ENCODE results near the gene SRPX2.

The SRPX2 gene, protein sequence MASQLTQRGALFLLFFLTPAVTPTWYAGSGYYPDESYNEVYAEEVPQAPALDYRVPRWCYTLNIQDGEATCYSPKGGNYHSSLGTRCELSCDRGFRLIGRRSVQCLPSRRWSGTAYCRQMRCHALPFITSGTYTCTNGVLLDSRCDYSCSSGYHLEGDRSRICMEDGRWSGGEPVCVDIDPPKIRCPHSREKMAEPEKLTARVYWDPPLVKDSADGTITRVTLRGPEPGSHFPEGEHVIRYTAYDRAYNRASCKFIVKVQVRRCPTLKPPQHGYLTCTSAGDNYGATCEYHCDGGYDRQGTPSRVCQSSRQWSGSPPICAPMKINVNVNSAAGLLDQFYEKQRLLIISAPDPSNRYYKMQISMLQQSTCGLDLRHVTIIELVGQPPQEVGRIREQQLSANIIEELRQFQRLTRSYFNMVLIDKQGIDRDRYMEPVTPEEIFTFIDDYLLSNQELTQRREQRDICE

DNA sequence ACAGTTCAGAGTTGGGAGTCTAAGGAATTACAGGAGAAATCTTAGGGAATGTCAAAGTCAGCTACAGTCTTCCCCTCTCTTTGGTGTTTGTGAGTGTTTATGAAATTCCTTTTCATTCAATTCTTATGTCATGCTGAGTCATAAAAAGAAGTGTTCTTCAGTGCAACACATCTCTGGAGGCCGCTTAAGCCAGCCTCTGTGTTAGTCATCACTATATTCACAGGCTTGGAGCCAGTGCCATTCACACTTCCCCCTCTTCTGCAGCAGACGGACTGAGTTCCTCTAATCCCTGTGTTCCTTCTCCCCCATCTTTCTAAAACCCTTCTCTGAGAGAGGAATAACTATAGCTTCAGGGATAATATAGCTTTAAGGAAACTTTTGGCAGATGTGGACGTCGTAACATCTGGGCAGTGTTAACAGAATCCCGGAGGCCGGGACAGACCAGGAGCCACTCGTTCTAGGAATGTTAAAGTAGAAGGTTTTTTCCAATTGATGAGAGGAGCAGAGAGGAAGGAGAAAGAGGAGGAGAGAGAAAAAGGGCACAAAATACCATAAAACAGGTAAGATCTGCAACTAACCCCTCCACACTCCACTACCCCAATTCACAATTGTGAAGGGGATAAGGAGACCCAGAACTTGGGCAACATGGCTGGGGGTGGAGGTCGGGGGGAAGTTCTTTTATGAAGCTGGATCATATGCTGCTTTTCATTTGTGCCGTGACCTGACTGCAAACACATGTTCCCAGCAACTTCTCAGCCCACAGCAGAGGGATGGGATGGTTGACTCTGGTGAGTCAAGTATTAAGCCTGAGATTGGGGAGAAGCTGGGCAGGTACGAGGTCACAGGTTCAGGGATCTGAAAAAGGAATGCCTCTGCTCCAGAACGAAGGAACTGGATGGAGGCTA, at the start of gene SRPX2:
TSS of gene SRPX2 (plus strand) at position 244 of the 905 bp plus-strand sequence. CDS start 2,124 bp downstream, outside the sequence.
- FAIRE-seq: no peak

GRCh38 chrX:100596601-100597000, 47.4 kb upstream of the SRPX2 start:
- no peak for FAIRE-seq

DNA sequence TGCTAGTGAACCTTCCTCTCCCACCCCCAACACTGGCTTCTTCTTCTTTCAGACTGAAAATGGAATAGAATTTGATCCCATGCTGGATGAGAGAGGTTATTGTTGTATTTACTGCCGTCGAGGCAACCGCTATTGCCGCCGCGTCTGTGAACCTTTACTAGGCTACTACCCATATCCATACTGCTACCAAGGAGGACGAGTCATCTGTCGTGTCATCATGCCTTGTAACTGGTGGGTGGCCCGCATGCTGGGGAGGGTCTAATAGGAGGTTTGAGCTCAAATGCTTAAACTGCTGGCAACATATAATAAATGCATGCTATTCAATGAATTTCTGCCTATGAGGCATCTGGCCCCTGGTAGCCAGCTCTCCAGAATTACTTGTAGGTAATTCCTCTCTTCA, 44.5 kb upstream of the SRPX2 start:
- FAIRE-seq: no peak

DNA sequence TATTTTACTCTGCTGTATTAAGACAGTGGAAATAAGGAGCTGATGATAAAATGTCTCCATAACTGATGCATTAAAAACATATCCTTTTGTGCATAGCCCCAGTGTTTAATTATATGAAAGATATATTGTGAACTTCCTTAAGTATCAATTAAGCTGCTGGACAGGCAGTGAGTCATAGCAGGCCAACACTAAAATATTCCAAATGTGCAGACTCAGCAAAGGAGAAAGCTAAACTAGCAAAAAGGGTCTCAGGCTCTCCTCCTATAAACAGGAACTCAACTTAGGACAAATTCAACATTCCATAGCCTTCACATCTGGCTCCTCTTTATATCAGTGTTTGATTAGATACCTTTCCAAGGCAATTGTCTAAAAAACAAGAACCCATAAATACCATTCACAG, 43.7 kb upstream of the SRPX2 start:
- no peak for FAIRE-seq

- no peak for FAIRE-seq
Observed at GRCh38 chrX:100600758-100601157, 43.2 kb upstream of the SRPX2 start.

GRCh38 chrX:100606753-100607152, 37.2 kb upstream of the SRPX2 start:
- no peak for FAIRE-seq

GRCh38 chrX:100609591-100609990, 34.4 kb upstream of the SRPX2 start:
- FAIRE-seq: no peak

- no peak for FAIRE-seq
Observed at GRCh38 chrX:100611951-100612350, 32.0 kb upstream of the SRPX2 start.

- no peak for FAIRE-seq
Observed at GRCh38 chrX:100615005-100615404, 29.0 kb upstream of the SRPX2 start.

DNA sequence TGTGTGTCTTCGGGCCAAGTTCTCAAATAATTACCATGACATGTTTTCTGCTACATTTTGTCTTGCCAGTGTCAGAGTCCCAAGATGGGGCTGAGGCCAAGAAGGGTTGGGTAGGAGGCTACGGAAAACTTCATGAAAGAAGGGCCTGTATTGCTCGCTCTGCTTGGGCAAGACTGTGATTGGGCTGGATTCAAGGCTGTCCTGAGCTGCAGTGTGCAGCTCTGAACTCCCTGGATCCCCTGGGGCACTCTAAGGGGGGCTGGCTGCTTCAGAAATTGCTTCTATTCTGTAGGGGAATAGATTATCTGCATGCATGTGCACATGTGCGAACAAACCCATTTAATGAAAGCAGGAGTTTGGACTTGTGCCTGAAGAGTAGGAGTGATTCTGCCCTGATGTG, 21.0 kb upstream of the SRPX2 start:
- FAIRE-seq: no peak

DNA sequence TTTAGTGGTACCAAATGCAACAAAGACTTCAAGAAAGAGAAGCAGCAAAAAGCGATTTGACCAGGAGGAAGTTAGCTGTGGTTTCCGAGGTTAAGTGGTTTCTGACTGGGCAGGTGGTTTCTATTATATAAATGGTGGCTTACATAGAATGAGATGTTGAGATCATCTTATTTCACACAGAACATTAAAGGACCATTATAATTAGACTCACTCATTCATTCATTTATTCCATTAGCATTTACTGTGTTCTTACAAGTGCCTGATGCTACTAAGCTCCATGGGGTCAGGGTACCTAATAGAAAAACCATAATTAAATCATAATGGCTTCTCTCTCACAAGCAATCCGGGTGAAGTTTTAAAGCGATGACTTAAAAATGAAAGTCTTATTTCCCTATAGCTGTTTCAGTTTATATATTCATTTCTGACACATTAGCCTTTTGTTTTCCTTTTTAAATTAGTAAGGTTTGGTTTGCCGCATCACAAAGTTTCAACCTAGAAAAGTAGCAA, 18.0 kb upstream of the SRPX2 start:
- FAIRE-seq: no peak

DNA sequence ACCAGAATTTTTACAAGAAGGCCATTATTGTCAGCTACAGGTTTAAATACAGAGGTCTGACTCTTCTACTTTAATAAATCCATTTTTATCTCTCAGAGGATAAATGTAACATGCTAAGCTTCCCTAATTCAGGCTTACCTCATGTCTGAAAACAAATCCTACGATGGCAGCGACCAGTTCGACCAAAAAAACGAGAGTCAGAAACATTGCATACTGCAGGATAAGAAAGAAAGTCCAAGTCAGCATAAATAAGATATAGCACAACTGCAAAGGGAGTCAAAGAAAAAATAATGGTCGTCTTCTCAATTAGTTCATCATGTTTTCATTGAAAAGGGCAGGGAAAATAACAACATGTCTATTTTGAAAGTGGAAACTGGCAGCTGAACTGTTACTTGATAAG, 9.0 kb upstream of the SRPX2 start:
- no peak for FAIRE-seq

- no peak for FAIRE-seq
Observed at GRCh38 chrX:100635989-100636320, 8.0 kb upstream of the SRPX2 start.

DNA sequence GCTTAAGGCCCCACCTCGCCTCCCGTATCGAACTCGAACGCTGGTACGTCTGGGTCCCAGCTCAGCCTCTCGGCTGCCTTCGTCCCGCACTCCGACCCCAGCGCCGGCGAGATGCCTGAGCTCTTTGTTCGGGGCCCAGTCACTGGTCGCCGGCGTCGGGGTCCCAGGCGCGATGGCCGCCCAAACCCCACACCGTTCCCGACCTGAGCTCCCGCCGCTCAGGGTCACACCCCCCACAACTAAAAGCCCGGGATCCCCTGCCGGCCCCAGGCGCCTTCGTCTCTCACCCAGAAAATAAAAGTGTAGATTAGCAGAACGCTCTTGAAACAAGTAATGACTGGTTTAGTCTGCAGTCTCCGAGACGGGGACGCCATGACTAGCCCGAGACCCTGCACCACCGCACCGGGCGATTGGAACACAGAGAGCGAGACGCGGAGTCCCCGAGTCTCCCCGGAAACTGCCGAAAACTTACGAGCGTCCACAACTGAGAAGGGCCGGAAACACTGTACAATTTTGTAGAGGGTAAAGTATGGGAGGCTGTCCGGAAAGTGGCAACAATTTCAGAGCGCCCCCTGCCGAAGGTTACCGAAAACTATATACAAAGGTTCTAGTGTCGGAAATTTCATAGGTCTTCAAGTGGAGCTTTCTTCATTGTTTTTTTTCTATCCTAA, 7.5 kb upstream of the SRPX2 start, which contains the start of gene TSPAN6:
TSS of gene TSPAN6 (minus strand) at position 486 of the 671 bp plus-strand sequence. CDS start at position 374, 112 bp downstream.
- FAIRE-seq: peak; percentile 73

DNA sequence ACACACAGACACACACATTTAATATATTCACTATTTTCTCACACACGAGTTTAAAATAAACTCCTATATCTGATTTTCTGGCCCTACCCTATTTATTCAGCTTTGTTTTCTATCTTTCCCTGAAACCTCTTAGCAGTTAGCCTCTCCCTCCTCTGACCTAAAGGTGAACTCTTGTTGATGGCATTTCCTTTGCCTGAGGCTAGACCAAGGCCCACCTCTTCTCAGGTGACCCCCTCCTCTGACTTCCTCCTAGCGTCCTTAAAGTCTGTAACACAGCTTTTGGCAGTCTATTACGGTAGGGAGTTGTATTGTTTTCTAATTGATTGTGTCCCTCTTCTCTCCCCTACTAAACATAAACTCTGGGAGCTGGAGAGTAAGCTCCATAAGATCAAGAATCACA, 1.7 kb upstream of the SRPX2 start:
- FAIRE-seq: no peak

DNA sequence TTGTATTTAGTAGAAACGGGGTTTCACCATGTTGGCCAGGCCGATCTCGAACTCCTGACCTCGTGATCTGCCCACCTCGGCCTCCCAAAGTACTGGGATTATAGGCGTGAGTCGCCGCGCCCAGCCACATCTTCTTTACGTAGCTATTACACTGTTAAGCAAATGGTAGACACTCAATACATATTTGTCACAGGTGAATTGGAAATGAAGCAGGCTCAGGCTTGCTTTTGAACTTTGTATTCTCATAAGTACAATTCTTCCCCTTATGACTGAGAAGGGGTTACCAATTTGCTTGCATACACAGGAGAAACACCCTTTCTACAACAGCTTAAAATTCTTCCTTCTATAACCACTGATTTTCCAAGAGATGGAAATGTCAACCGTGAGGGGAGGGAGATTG, 787 bp upstream of the SRPX2 start:
- FAIRE-seq: no peak

GRCh38 chrX:100645106-100645505, 1.1 kb downstream of the SRPX2 start:
- FAIRE-seq: no peak

- no peak for FAIRE-seq
Observed at GRCh38 chrX:100647095-100647494, 3.1 kb downstream of the SRPX2 start.

DNA sequence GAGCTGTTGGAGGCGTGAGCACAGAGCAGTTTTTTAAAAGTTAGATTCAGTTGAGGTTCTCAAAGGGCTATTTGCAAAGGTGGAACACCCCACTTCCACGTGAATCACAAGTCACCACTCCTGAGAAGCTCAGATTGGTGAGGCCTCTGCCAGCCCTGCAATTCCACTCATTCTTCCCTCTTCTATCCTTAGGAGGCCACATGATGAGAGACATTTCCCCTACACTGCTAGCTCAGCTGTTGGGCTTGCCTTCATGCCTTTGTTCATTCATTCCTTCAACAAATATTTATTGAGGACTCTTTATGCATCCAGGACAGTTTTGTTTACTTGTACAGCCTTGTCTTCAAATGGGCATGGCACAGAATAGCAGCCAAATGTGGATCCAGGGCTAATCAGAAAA, 3.7 kb downstream of the SRPX2 start:
- no peak for FAIRE-seq

- FAIRE-seq: no peak
Observed at GRCh38 chrX:100648458-100649417, 4.7 kb downstream of the SRPX2 start.

GRCh38 chrX:100649550-100650356, 5.8 kb downstream of the SRPX2 start:
- FAIRE-seq: no peak
